A549 (cell line): ENCODE data around the gene GGCX. TPM values are rescaled to one million over a fixed set of nuclear protein-coding genes. Genes with fewer than 3 reads are reported as not detected.

Source experiments
- ATAC-seq, 2 experiments: fragments of 200-7000 bp in 1 of 2; fragments of >200 bp in 1 of 2; cut with Nextera tagmentation in 1 of 2; cut with Tn5 transposase in 1 of 2; 3 replicates each; pipeline versions ENCODE4 v1.8.0 to v1.9.1; 2018 to 2020; ENCODE audit warnings: mild to moderate bottlenecking in 1 of 2, moderate library complexity in 1 of 2
- CTCF ChIA-PET: fragments of 300-600 bp; sonication (Branson Sonifier 250); formaldehyde crosslinking; extraction: SDS; loops from one replicate; lab custom pipeline; 2021; ENCODE audit warnings: antibody characterized with exemption, inconsistent platforms; lab: Yijun Ruan, JAX
- POLR2A ChIA-PET: fragments of 350-600 bp; formaldehyde crosslinking; extraction: SDS; loops from one replicate; lab custom pipeline; 2021; ENCODE audit warnings: antibody characterized with exemption, inconsistent platforms; lab: Yijun Ruan, JAX
- DNase-seq, 2 experiments: peaks; one replicate each; pipeline versions ENCODE4 v3.0.0 to v3.0.0-alpha.2; 2011 to 2016; ENCODE audit warnings: low read depth in 1 of 2, low spot score in 1 of 2
- FAIRE-seq: peaks from 2 replicates; lab custom pipeline; 2011; peaks lifted over from hg19 to GRCh38; lab: Jason Lieb, UNC
- H3K27ac ChIP-seq, 2 experiments: fragments of >200 bp; sonication (Bioruptor Twin); formaldehyde crosslinking; 3 replicates each; pipeline ENCODE4 v1.5.1; 2016 to 2017
- H3K4me1 ChIP-seq: fragments of >200 bp; sonication (Bioruptor Twin); formaldehyde crosslinking; 3 replicates; pipeline ENCODE4 v1.6.1; 2016
- H3K4me2 ChIP-seq: fragments of >200 bp; sonication (Bioruptor Twin); formaldehyde crosslinking; 3 replicates; pipeline ENCODE4 v1.6.1; 2016
- H3K4me3 ChIP-seq: fragments of >200 bp; sonication (Bioruptor Twin); formaldehyde crosslinking; 3 replicates; pipeline ENCODE4 v1.5.1; 2016
- H3K9me3 ChIP-seq: fragments of >200 bp; sonication (Bioruptor Twin); formaldehyde crosslinking; 3 replicates; pipeline ENCODE4 v1.6.1; 2016
- BHLHE40 ChIP-seq: IDR thresholded peaks from 2 replicates; pipeline ENCODE4 v1.6.1; 2012; ENCODE audit warnings: low read depth, low read length, inconsistent platforms
- CBX2 ChIP-seq: fragments of 200-600 bp; sonication (generic); IDR thresholded peaks from 2 replicates; pipeline ENCODE4 v1.6.1; 2016; ENCODE audit warnings: low read depth, mild to moderate bottlenecking, borderline replicate concordance
- CBX8 ChIP-seq: fragments of 200-600 bp; sonication (generic); IDR thresholded peaks from 2 replicates; pipeline ENCODE4 v1.6.1; 2016
- CEBPB ChIP-seq, 2 experiments: fragments of >200 bp in 1 of 2; sonication (Bioruptor Twin) in 1 of 2; formaldehyde crosslinking in 1 of 2; IDR thresholded peaks; 2 replicates each; pipeline ENCODE4 v1.6.1; 2012 to 2016
- CHD2 ChIP-seq: fragments of 150-350 bp; IDR thresholded peaks from 2 replicates; pipeline ENCODE4 v1.6.1; 2014; ENCODE audit warnings: low read length; ENCODE audit not compliant: partially characterized antibody
- CHD4 ChIP-seq: fragments of 200-600 bp; sonication (generic); IDR thresholded peaks from 2 replicates; pipeline ENCODE4 v1.6.1; 2016; ENCODE audit warnings: antibody characterized with exemption, mild to moderate bottlenecking, borderline replicate concordance
- E2F6 ChIP-seq: IDR thresholded peaks from 2 replicates; pipeline ENCODE4 v1.6.1; 2012; ENCODE audit warnings: low read depth, borderline replicate concordance
- EHF ChIP-seq: fragments of 250-450 bp; sonication (Bioruptor Pico); IDR thresholded peaks from 2 replicates; pipeline ENCODE4 v1.5.0; 2020; ENCODE audit warnings: mild to moderate bottlenecking
- EHMT2 ChIP-seq: fragments of 200-600 bp; sonication (generic); IDR thresholded peaks from 2 replicates; pipeline ENCODE4 v1.6.1; 2016; ENCODE audit warnings: antibody characterized with exemption, low read depth, mild to moderate bottlenecking, moderate library complexity
- ESRRA ChIP-seq: fragments of 150-350 bp; IDR thresholded peaks from 2 replicates; pipeline ENCODE4 v1.6.1; 2014; ENCODE audit warnings: mild to moderate bottlenecking, low read length, borderline replicate concordance
- FOSB ChIP-seq: fragments of 250-450 bp; sonication (Bioruptor Pico); IDR thresholded peaks from 2 replicates; pipeline ENCODE4 v1.5.0; 2020; ENCODE audit warnings: mild to moderate bottlenecking, moderate library complexity
- FOSL2 ChIP-seq, 2 experiments: fragments of 450-650 bp in 1 of 2; fragments of >200 bp in 1 of 2; sonication (Bioruptor Twin) in 1 of 2; formaldehyde crosslinking; IDR thresholded peaks; 2 replicates each; pipeline versions ENCODE4 v1.5.0 to v1.6.1; 2016 to 2020; ENCODE audit warnings: mild to moderate bottlenecking in 1 of 2, moderate library complexity in 1 of 2
- HDAC2 ChIP-seq: fragments of 200-600 bp; sonication (generic); IDR thresholded peaks from 2 replicates; pipeline ENCODE4 v1.6.1; 2016
- HES2 ChIP-seq: fragments of >200 bp; sonication (Bioruptor Twin); formaldehyde crosslinking; IDR thresholded peaks from 2 replicates; pipeline ENCODE4 v1.6.1; 2016
- HEYL ChIP-seq: fragments of 250-450 bp; sonication (Bioruptor Pico); IDR thresholded peaks from 2 replicates; pipeline ENCODE4 v1.8.0; 2021; ENCODE audit warnings: mild to moderate bottlenecking, moderate library complexity
- HMGXB4 ChIP-seq: fragments of 250-450 bp; sonication (Bioruptor Pico); IDR thresholded peaks from 2 replicates; pipeline ENCODE4 v1.5.0; 2021; ENCODE audit warnings: mild to moderate bottlenecking, moderate library complexity, borderline replicate concordance
- HOXA7 ChIP-seq: fragments of 250-450 bp; sonication (Bioruptor Pico); IDR thresholded peaks from 2 replicates; pipeline ENCODE4 v1.5.0; 2020; ENCODE audit warnings: mild to moderate bottlenecking, moderate library complexity
- HOXB13 ChIP-seq: fragments of 250-450 bp; sonication (Bioruptor Pico); IDR thresholded peaks from 2 replicates; pipeline ENCODE4 v1.5.0; 2020; ENCODE audit warnings: low read depth, mild to moderate bottlenecking, moderate library complexity
- HOXB5 ChIP-seq: fragments of 250-450 bp; sonication (Bioruptor Pico); IDR thresholded peaks from 2 replicates; pipeline ENCODE4 v1.5.0; 2020; ENCODE audit warnings: mild to moderate bottlenecking, moderate library complexity
- JUN ChIP-seq, 2 experiments: fragments of >200 bp; sonication (Bioruptor Twin); formaldehyde crosslinking; IDR thresholded peaks; 2 replicates in 1 of 2; 3 replicates in 1 of 2; pipeline ENCODE4 v1.6.1; 2016 to 2017
- JUNB ChIP-seq: fragments of >200 bp; sonication (Bioruptor Twin); formaldehyde crosslinking; IDR thresholded peaks from 2 replicates; pipeline ENCODE4 v1.6.1; 2016
- KDM1A ChIP-seq: fragments of 200-600 bp; sonication (generic); IDR thresholded peaks from 2 replicates; pipeline ENCODE4 v1.6.1; 2016; ENCODE audit warnings: low read depth, mild to moderate bottlenecking
- MAFK ChIP-seq: fragments of 450-650 bp; IDR thresholded peaks from 2 replicates; pipeline ENCODE4 v1.6.1; 2014; ENCODE audit not compliant: partially characterized antibody
- MAZ ChIP-seq: fragments of 150-350 bp; IDR thresholded peaks from 2 replicates; pipeline ENCODE4 v1.6.1; 2014; ENCODE audit warnings: antibody characterized with exemption, low read depth, low read length, borderline replicate concordance
- MYC ChIP-seq: IDR thresholded peaks from 2 replicates; pipeline ENCODE4 v1.6.1; 2012; ENCODE audit warnings: mild to moderate bottlenecking, inconsistent platforms, low read length, improper control_type of control experiment, borderline replicate concordance
- NFE2L2 ChIP-seq: fragments of 150-350 bp; conservative IDR thresholded peaks from 2 replicates; pipeline ENCODE4 v1.6.1; 2014; ENCODE audit warnings: low read length
- NPAS2 ChIP-seq: fragments of 250-450 bp; sonication (Bioruptor Pico); IDR thresholded peaks from 2 replicates; pipeline ENCODE4 v1.8.0; 2022; ENCODE audit warnings: mild to moderate bottlenecking, moderate library complexity, borderline replicate concordance
- PBX3 ChIP-seq: IDR thresholded peaks from 2 replicates; pipeline ENCODE4 v1.6.1; 2012
- PHF8 ChIP-seq: fragments of 200-600 bp; sonication (generic); IDR thresholded peaks from 2 replicates; pipeline ENCODE4 v1.6.1; 2016; ENCODE audit warnings: low read depth, mild to moderate bottlenecking, antibody characterized with exemption, moderate library complexity, borderline replicate concordance
- POLR2A ChIP-seq: IDR thresholded peaks from 2 replicates; pipeline ENCODE4 v1.6.1; 2012; ENCODE audit warnings: mild to moderate bottlenecking, low read length
- POLR2AphosphoS2 ChIP-seq: conservative IDR thresholded peaks from 2 replicates; pipeline ENCODE4 v1.6.1; 2012; ENCODE audit warnings: low read length, improper control_type of control experiment, inconsistent platforms
- RARB ChIP-seq: fragments of 250-450 bp; sonication (Bioruptor Pico); IDR thresholded peaks from 2 replicates; pipeline ENCODE4 v1.8.0; 2021; ENCODE audit warnings: mild to moderate bottlenecking, moderate library complexity
- RFX5 ChIP-seq: fragments of 450-650 bp; IDR thresholded peaks from 2 replicates; pipeline ENCODE4 v1.7.1; 2014; ENCODE audit warnings: antibody characterized with exemption, mild to moderate bottlenecking, moderate library complexity
- RNF2 ChIP-seq: fragments of 200-600 bp; sonication (generic); IDR thresholded peaks from 2 replicates; pipeline ENCODE4 v1.6.1; 2016; ENCODE audit warnings: low read depth, mild to moderate bottlenecking, antibody characterized with exemption, moderate library complexity, borderline replicate concordance
- SMC3 ChIP-seq: fragments of >200 bp; sonication (Bioruptor Twin); formaldehyde crosslinking; IDR thresholded peaks from 3 replicates; pipeline ENCODE4 v1.6.1; 2018; ENCODE audit warnings: inconsistent platforms
- SREBF2 ChIP-seq: fragments of 450-650 bp; IDR thresholded peaks from 2 replicates; pipeline ENCODE4 v1.6.1; 2014; ENCODE audit warnings: mild to moderate bottlenecking, moderate library complexity
- TP53 ChIP-seq: fragments of 250-450 bp; sonication (Bioruptor Pico); IDR thresholded peaks from 2 replicates; pipeline ENCODE4 v1.5.0; 2021; ENCODE audit warnings: mild to moderate bottlenecking, moderate library complexity
- ZFP36 ChIP-seq: fragments of 450-650 bp; IDR thresholded peaks from 2 replicates; pipeline ENCODE4 v1.6.1; 2014; ENCODE audit warnings: borderline replicate concordance; ENCODE audit not compliant: partially characterized antibody
- ZNF302 ChIP-seq: fragments of 250-450 bp; sonication (Bioruptor Pico); IDR thresholded peaks from 2 replicates; pipeline ENCODE4 v1.9.0; 2021; ENCODE audit warnings: inconsistent platforms, mild to moderate bottlenecking, moderate library complexity
- ZSCAN20 ChIP-seq: fragments of 250-450 bp; sonication (Bioruptor Pico); IDR thresholded peaks from 2 replicates; pipeline ENCODE4 v1.8.0; 2022; ENCODE audit warnings: mild to moderate bottlenecking, moderate library complexity
- WGBS: methylation state at CpG from one replicate; pipeline ENCODE4 v1.1.6; 2017; ENCODE audit errors: missing lambda C conversion rate; 5-methylcytosine and 5-hydroxymethylcytosine counted together
- polyA plus RNA-seq, 4 experiments: library from polyadenylated mRNA; depleted of rRNA in 3 of 4; stranded (reverse); fragments of >200 nt; fragmentation: RNase III in 1 of 4; extraction: RNeasy Plus Mini Kit Qiagen cat#74134 plus additional on column Dnase treatment in 1 of 4; gene quantifications; 2 replicates in 3 of 4; 3 replicates in 1 of 4; pipeline ENCODE4 v1.2.3, GENCODE V29; 2011 to 2017

GGCX gene
- polyA plus RNA-seq, 2 of the 4 experiments (the other 2 are of a cell fraction): 39.0 to 55.1 TPM

GRCh38 chr2:85545780-85546240 is 15.5 kb downstream of the GGCX start:
- 69% methylated on average over 5 of the region's 5 CpGs for WGBS
- ChIA-PET POLR2A (interaction anchor here (0.6 to 9.0 kb wide), 11 partner anchors 11 to 126 kb away, joined by 3 to 116 read pairs (median 4); partner anchors contain the start of genes RNF181 and SH2D6), CTCF (interaction anchor here (0.6 to 35.5 kb wide), 6 partner anchors 11 to 154 kb away, joined by 3 to 1185 read pairs (median 4); partner anchors contain the start of genes CAPG and SH2D6)
- FAIRE-seq (no peak), ATAC-seq (peak; percentile 7 to 24; a peak in 3 of 6 replicates), DNase-seq (peak in 1 of 2 experiments; percentile 40)
- Histone ChIP-seq H3K4me2 (peak overlapping the region; percentile 6; the same call in 2 of the 3 replicates), H3K27ac (0 out of 6 replicates have a peak overlapping the region, but pooled peaks of 1 of the 2 experiments have one; percentile 7), H3K9me3 (no peaks in the 10 kb centered on the region), H3K4me1 (peaks cover 63% of the 10 kb centered on the region), H3K4me3 (no peak overlapping the region)
- TF ChIP-seq POLR2AphosphoS2: peak; percentile 96; the same call in 1 of the 2 replicates
- no peak for TF ChIP-seq KDM1A
- TF ChIP-seq SREBF2: no peak
- no peak for TF ChIP-seq NPAS2 (CRISPR knock-in tag)
- TF ChIP-seq FOSL2 (IDR thresholded peaks at IDR 0.05): no peak
- peak; percentile 33; the same call in 1 of the 2 replicates for TF ChIP-seq FOSL2 (CRISPR knock-in tag; IDR thresholded peaks at IDR 0.05)
- no peak for TF ChIP-seq CHD4
- peak; percentile 53; the same call in 1 of the 2 replicates for TF ChIP-seq PBX3
- TF ChIP-seq HOXB5 (CRISPR knock-in tag): no peak
- TF ChIP-seq RARB: peak; percentile 94
- TF ChIP-seq E2F6: no peak
- no peak for TF ChIP-seq RNF2
- no peak for TF ChIP-seq BHLHE40
- no peak for TF ChIP-seq HEYL
- peak; percentile 8; the same call in 1 of the 2 replicates for TF ChIP-seq RFX5
- no peak for TF ChIP-seq CEBPB (IDR thresholded peaks at IDR 0.05)
- TF ChIP-seq CHD2: no peak
- TF ChIP-seq ZFP36: no peak
- peak; percentile 92 for TF ChIP-seq FOSB (CRISPR knock-in tag)
- no peak for TF ChIP-seq ESRRA
- TF ChIP-seq ZNF302 (CRISPR knock-in tag): no peak
- TF ChIP-seq NFE2L2: no peak
- TF ChIP-seq TP53 (CRISPR knock-in tag): peak; percentile 99
- no peak for TF ChIP-seq MYC
- no peak for TF ChIP-seq EHMT2
- TF ChIP-seq HOXB13: no peak
- TF ChIP-seq ZSCAN20 (CRISPR knock-in tag): no peak
- TF ChIP-seq SMC3: no peak; the same call in 2 of the 3 replicates
- no peak for TF ChIP-seq HDAC2
- peak; percentile 91; the same call in 1 of the 2 replicates for TF ChIP-seq HMGXB4 (CRISPR knock-in tag)
- no peak for TF ChIP-seq POLR2A
- TF ChIP-seq PHF8: no peak
- TF ChIP-seq EHF (CRISPR knock-in tag): no peak; the same call in 1 of the 2 replicates
- no peak for TF ChIP-seq CBX8
- TF ChIP-seq MAFK: no peak
- TF ChIP-seq HOXA7 (CRISPR knock-in tag): peak; percentile 96
- no peak for TF ChIP-seq JUNB
- TF ChIP-seq HES2: no peak
- TF ChIP-seq MAZ: no peak
- TF ChIP-seq JUN (IDR thresholded peaks at IDR 0.05): 0 out of 5 replicates have a peak, but pooled peaks of 1 of the 2 experiments have one; percentile 14
- TF ChIP-seq CBX2: no peak
